ENCODE data around the gene IMMP2L. TPM values are rescaled to one million over a fixed set of nuclear protein-coding genes. Genes with fewer than 3 reads are reported as not detected.

IMMP2L gene
- total RNA-seq, 4 donors from 2014 or later = 8.3 to 19.2 (median 17.8) TPM

GRCh38 chr7:111499027-111499426, 63.3 kb downstream of the IMMP2L start:
- Histone ChIP-seq H3K27me3 (no peaks in the 10 kb centered on the region), H3K27ac (no peak overlapping the region), H3K4me1 (no peaks in the 10 kb centered on the region), H3K36me3 (no peaks in the 10 kb centered on the region), H3K9me3 (no peaks in the 10 kb centered on the region), H3K4me3 (no peak overlapping the region)
- TF ChIP-seq, protein P1, sequence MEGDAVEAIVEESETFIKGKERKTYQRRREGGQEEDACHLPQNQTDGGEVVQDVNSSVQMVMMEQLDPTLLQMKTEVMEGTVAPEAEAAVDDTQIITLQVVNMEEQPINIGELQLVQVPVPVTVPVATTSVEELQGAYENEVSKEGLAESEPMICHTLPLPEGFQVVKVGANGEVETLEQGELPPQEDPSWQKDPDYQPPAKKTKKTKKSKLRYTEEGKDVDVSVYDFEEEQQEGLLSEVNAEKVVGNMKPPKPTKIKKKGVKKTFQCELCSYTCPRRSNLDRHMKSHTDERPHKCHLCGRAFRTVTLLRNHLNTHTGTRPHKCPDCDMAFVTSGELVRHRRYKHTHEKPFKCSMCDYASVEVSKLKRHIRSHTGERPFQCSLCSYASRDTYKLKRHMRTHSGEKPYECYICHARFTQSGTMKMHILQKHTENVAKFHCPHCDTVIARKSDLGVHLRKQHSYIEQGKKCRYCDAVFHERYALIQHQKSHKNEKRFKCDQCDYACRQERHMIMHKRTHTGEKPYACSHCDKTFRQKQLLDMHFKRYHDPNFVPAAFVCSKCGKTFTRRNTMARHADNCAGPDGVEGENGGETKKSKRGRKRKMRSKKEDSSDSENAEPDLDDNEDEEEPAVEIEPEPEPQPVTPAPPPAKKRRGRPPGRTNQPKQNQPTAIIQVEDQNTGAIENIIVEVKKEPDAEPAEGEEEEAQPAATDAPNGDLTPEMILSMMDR (IDR thresholded peaks at IDR 0.05 in 4 of 5, conservative IDR thresholded peaks at IDR 0.05 in 1 of 5) = no peak
- TF ChIP-seq POLR2A (IDR thresholded peaks at IDR 0.05) = no peak
- no peak for DNase-seq
- no peak for ATAC-seq
- in situ Hi-C loops (cut with MboI; ENCODE audit: low sequenced_read_pairs in 4 of 4) (no loop called here), intact Hi-C loops (cut with DNase I; ENCODE audit: low total_unique reads) (no loop called here)

GRCh38 chr7:111498391-111499007, 63.8 kb downstream of the IMMP2L start:
- TF ChIP-seq POLR2A (IDR thresholded peaks at IDR 0.05) = no peak
- TF ChIP-seq, protein P1 (IDR thresholded peaks at IDR 0.05 in 4 of 5, conservative IDR thresholded peaks at IDR 0.05 in 1 of 5) = no peak
- DNase-seq (no peak), ATAC-seq (no peak)
- H3K4me3 ChIP-seq = no peak overlapping the region
- H3K36me3 ChIP-seq = no peaks in the 10 kb centered on the region
- no peaks in the 10 kb centered on the region for H3K27me3 ChIP-seq
- H3K4me1 ChIP-seq = no peaks in the 10 kb centered on the region
- intact Hi-C loops (cut with DNase I; ENCODE audit: low total_unique reads) = no loop called here
- no peaks in the 10 kb centered on the region for H3K9me3 ChIP-seq
- in situ Hi-C loops (cut with MboI; ENCODE audit: low sequenced_read_pairs in 4 of 4) = no loop called here
- H3K27ac ChIP-seq = no peak overlapping the region

DNA sequence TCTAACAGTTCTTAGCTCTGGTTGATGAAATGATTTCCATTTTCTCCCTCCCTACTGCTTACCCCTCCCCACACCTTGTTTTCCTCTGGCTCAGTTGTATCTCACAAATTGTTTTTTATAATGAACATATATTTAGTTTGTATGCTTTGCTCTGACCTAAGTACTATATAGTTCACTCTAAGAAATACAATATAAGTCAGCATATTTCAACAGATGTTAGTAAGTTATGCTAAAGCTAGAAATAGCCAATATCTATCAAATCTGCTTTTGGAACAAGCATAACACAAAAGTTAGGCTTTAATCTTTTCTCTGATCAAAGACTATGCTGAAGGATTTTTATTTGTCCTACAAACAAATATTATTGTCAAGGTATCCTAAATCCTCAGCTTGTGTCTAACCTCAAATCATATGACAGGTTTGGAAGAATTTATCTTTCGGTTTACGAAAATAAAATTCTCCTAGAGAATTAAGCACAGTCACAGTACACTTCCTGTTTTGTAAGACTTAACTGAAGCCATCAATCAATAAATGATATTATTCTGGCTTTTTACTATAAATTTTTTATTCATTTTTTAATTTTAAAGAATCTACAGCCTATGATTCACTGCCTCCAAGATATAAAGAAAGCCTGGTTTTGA, 67.0 kb downstream of the IMMP2L start:
- TF ChIP-seq, protein P1 (IDR thresholded peaks at IDR 0.05 in 4 of 5, conservative IDR thresholded peaks at IDR 0.05 in 1 of 5) = no peak
- no peak for TF ChIP-seq POLR2A (IDR thresholded peaks at IDR 0.05)
- H3K27me3 ChIP-seq = no peaks in the 10 kb centered on the region
- intact Hi-C loops (cut with DNase I; ENCODE audit: low total_unique reads) (no loop called here), in situ Hi-C loops (cut with MboI; ENCODE audit: low sequenced_read_pairs in 4 of 4) (no loop called here)
- no peaks in the 10 kb centered on the region for H3K9me3 ChIP-seq
- no peak for ATAC-seq
- H3K4me1 ChIP-seq = no peaks in the 10 kb centered on the region
- H3K27ac ChIP-seq = no peak overlapping the region
- DNase-seq = no peak
- H3K36me3 ChIP-seq = no peaks in the 10 kb centered on the region
- no peak overlapping the region for H3K4me3 ChIP-seq

- intact Hi-C loops (cut with DNase I; ENCODE audit: low total_unique reads) (no loop called here), in situ Hi-C loops (cut with MboI; ENCODE audit: low sequenced_read_pairs in 4 of 4) (loop anchor here in 1 of 4 donors (5.0 kb wide), 1 partner anchor 405 kb away; no protein-coding TSS in a partner anchor)
- TF ChIP-seq POLR2A (IDR thresholded peaks at IDR 0.05) = no peak
- TF ChIP-seq, protein P1 (IDR thresholded peaks at IDR 0.05 in 4 of 5, conservative IDR thresholded peaks at IDR 0.05 in 1 of 5) = no peak
Observed at GRCh38 chr7:111492234-111492633, 70.1 kb downstream of the IMMP2L start.

More at GRCh38 chr7:111492234-111492633, 70.1 kb downstream of the IMMP2L start:
- no peaks in the 10 kb centered on the region for H3K9me3 ChIP-seq
- H3K4me3 ChIP-seq = no peak overlapping the region
- no peak for ATAC-seq
- H3K36me3 ChIP-seq = no peaks in the 10 kb centered on the region
- H3K27ac ChIP-seq = no peak overlapping the region
- no peak for DNase-seq
- H3K4me1 ChIP-seq = no peaks in the 10 kb centered on the region
- H3K27me3 ChIP-seq = no peaks in the 10 kb centered on the region

Measured in gastrocnemius medialis (tissue), 4 donors.